ENCODE measurements around the gene MTA2. TPM values are rescaled to one million over a fixed set of nuclear protein-coding genes. Genes with fewer than 3 reads are reported as not detected.
A peak's percentile ranks its signal among the peaks of the same experiment; 100 is the strongest.

Gene MTA2
- total RNA-seq, 4 donors from 2014 or later: 107 to 125 (median 110) TPM

DNA sequence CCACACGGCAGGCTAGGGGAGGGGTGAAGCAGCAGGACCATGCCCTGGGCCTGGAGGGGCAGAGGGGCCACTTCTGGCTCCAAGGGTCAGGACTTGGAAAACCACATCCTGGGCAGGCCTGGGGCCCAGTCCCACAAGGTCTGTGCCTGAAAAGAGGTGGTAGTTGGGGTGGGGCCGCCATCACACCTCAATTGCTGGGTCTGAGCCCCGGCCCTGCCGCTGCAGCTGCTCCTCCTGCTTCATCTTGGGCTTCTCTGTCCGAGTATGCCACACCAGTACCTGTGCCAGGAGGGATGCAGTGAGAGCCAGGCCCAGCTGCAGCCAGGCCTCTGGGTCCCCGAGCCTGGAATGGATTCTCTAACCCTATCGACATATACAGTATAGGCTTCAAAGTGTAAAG is 13.9 kb upstream of the MTA2 start:
- WGBS: 69% methylated on average over 2 of the region's 7 CpGs
- Histone ChIP-seq H3K27ac (no peak overlapping the region), H3K4me1 (peaks cover 58% of the 10 kb centered on the region)

DNA sequence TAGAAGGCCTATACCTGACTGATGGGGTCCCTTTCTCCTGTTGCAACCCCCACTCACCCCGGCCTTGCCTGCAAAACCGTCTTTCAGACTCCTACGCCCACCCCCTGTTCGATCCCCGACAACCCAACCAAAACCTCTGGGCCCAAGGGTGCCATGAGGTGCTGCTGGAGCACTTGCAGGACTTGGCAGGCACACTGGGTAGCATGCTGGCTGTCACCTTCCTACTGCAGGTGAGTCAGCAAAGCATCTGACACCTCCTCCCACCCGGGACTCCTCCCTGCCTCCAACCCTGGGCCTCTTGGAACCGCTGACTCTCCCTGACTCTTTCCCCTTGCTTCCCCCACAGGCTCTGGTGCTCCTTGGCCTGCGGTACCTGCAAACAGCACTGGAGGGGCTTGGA is 12.6 kb upstream of the MTA2 start:
- DNase-seq (ENCODE audit: low spot score in 2 of 2): no peak
- Histone ChIP-seq H3K9me3 (no peaks in the 10 kb centered on the region), H3K36me3 (peaks cover 36% of the 10 kb centered on the region), H3K4me3 (no peak overlapping the region), H3K4me1 (peaks cover 45% of the 10 kb centered on the region), H3K27me3 (no peaks in the 10 kb centered on the region), H3K27ac (peak overlapping the region; percentile 94)
- TF ChIP-seq, protein P1, sequence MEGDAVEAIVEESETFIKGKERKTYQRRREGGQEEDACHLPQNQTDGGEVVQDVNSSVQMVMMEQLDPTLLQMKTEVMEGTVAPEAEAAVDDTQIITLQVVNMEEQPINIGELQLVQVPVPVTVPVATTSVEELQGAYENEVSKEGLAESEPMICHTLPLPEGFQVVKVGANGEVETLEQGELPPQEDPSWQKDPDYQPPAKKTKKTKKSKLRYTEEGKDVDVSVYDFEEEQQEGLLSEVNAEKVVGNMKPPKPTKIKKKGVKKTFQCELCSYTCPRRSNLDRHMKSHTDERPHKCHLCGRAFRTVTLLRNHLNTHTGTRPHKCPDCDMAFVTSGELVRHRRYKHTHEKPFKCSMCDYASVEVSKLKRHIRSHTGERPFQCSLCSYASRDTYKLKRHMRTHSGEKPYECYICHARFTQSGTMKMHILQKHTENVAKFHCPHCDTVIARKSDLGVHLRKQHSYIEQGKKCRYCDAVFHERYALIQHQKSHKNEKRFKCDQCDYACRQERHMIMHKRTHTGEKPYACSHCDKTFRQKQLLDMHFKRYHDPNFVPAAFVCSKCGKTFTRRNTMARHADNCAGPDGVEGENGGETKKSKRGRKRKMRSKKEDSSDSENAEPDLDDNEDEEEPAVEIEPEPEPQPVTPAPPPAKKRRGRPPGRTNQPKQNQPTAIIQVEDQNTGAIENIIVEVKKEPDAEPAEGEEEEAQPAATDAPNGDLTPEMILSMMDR (IDR thresholded peaks at IDR 0.05): no peak
- TF ChIP-seq POLR2A (IDR thresholded peaks at IDR 0.05) (no peak), EP300 (IDR thresholded peaks at IDR 0.05) (no peak), POLR2AphosphoS5 (IDR thresholded peaks at IDR 0.05) (no peak)
- WGBS: 59% methylated on average over 8 of the region's 8 CpGs

More for the DNA sequence above, 13.9 kb upstream of the MTA2 start:
- peaks cover 28% of the 10 kb centered on the region for H3K36me3 ChIP-seq
- TF ChIP-seq, protein P1 (IDR thresholded peaks at IDR 0.05): no peak
- TF ChIP-seq POLR2AphosphoS5 (IDR thresholded peaks at IDR 0.05) (no peak), EP300 (IDR thresholded peaks at IDR 0.05) (no peak)
- H3K9me3 ChIP-seq: no peaks in the 10 kb centered on the region
- DNase-seq (ENCODE audit: low spot score in 2 of 2): no peak
- H3K4me3 ChIP-seq: no peak overlapping the region
- H3K27me3 ChIP-seq: no peaks in the 10 kb centered on the region

DNA sequence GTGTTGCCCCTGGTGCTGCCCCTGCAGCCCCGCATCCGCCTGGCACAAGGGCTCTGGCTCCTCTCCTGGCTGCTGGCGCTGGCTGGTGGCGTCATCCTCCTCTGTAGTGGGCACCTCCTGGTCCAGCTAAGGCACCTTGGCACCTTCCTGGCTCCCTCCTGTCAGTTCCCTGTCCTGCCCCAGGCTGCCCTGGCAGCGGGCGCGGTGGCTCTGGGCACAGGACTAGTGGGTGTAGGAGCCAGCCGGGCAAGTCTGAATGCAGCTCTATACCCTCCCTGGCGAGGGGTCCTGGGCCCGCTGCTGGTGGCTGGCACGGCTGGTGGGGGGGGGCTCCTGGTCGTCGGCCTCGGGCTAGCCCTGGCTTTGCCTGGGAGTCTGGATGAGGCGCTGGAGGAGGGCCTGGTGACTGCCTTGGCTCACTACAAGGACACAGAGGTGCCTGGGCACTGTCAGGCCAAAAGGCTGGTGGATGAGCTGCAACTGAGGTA is 11.7 kb upstream of the MTA2 start:
- Histone ChIP-seq H3K36me3 (peaks cover 40% of the 10 kb centered on the region), H3K4me3 (peak overlapping the region; percentile 88), H3K27ac (peak overlapping the region; percentile 94), H3K4me1 (peaks cover 39% of the 10 kb centered on the region), H3K27me3 (no peaks in the 10 kb centered on the region), H3K9me3 (no peaks in the 10 kb centered on the region)
- TF ChIP-seq, protein P1 (IDR thresholded peaks at IDR 0.05): no peak
- TF ChIP-seq POLR2AphosphoS5 (IDR thresholded peaks at IDR 0.05) (no peak), POLR2A (IDR thresholded peaks at IDR 0.05) (no peak), EP300 (IDR thresholded peaks at IDR 0.05) (no peak)
- 0% methylated on average over 1 of the region's 15 CpGs for WGBS
- peak in 1 of 2 donors; percentile 83 for DNase-seq (ENCODE audit: low spot score in 2 of 2)

DNA sequence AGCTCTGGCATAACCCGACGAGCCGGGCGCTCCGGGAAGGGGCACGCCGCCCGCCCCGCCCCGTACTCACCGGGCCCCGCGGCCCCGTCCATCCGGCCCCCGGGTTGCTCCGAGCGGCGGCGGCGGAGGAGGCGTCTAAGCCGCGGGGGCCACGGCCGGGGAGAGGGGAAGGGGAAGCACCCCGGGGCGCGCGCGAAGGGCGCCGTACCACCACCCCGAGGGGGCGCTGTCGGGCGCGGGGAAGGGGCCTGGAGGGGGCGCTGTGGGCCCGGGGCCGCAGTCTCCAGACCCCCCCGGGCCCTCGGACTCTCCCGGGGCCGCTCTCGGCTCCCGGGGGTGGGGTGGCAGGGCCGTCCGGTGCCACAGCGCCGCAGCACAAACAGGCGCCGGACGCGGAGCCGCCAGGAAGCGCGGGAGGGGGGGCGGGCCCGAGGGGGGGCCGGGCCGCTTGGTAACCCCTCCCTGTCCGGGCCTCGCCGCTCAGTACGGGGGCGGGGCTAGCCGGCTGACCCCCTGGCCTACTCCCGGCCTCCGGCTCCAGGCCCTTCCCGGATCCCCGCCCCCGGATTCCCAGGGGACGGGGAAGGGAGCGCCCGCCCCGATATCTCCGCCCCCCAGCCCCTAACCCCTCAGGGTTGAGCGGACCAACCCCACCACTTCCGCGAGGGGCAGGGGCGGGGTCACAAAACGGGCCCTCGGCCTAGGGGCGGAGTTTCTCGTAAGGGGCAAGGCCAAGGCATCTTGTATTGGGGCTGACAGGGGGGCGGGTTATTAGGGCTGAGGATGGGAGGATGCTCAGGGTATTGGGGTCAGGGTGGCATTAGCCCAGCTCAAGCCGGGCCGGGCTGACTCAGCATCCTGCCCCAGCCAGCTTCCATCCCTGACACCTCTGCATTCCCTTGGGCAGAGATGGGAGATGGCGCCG is 11.0 kb upstream of the MTA2 start, which contains the start of the genes EML3 and ROM1:
Gene EML3, minus strand, starts transcription at position 410 of the 925 bp plus-strand sequence. Its CDS starts 318 bp downstream, at position 92.
Gene ROM1, plus strand, starts transcription at position 892 of the 925 bp plus-strand sequence. Its CDS starts 25 bp downstream, at position 917.
- Histone ChIP-seq H3K27me3 (no peaks in the 10 kb centered on the region), H3K36me3 (peaks cover 44% of the 10 kb centered on the region), H3K4me3 (peak within 1 kb of the TSS; percentile 88), H3K9me3 (no peaks in the 10 kb centered on the region), H3K4me1 (peaks cover 39% of the 10 kb centered on the region), H3K27ac (peak within 1 kb of the TSS; percentile 94)
- DNase-seq (ENCODE audit: low spot score in 2 of 2): peak; percentile 96
- TF ChIP-seq POLR2A (IDR thresholded peaks at IDR 0.05) (no peak), EP300 (IDR thresholded peaks at IDR 0.05) (no peak)
- TF ChIP-seq, protein P1 (IDR thresholded peaks at IDR 0.05): peak; percentile 78 to 97
- 20% methylated on average over 1 of the region's 91 CpGs for WGBS

Measured in suprapubic skin (tissue), 4 donors.